Keratinocyte (primary cell): ENCODE results near the gene TAC3.

Experiments
- CTCF ChIP-seq, 3 experiments: IDR thresholded peaks in 1 of 3; conservative IDR thresholded peaks in 1 of 3; optimal IDR thresholded peaks in 1 of 3; 2 replicates in 2 of 3; 3 replicates in 1 of 3; pipeline versions ENCODE3 to v1.5.1; 2011; ENCODE audit warnings: low read length in 3 of 3, mild to moderate bottlenecking in 3 of 3, moderate library complexity in 2 of 3, control low read depth in 1 of 3, inconsistent platforms in 1 of 3; ENCODE audit not compliant: insufficient read depth in 2 of 3; ENCODE audit errors: extremely low read depth in 1 of 3
- EZH2 ChIP-seq: IDR thresholded peaks from one replicate; pipeline ENCODE4 v1.6.1; 2012; ENCODE audit warnings: inconsistent platforms, mild to moderate bottlenecking, low read length, moderate library complexity

GRCh38 chr12:57040211-57040610, 23.9 kb upstream of the TAC3 start:
- no peak for TF ChIP-seq CTCF (optimal IDR thresholded peaks at IDR 0.05 in 1 of 3, IDR thresholded peaks at IDR 0.05 in 1 of 3, conservative IDR thresholded peaks at IDR 0.05 in 1 of 3; ENCODE audit: extremely low read depth in 1 of 3, insufficient read depth in 2 of 3, low read length in 3 of 3)
- TF ChIP-seq EZH2 = no peak
